NCI-H1694 treated with DMSO at 0.1 percent for 48 hours (cell line): ENCODE data around the gene LRRTM2.
"Not testable (repeated sequence)": the region's sequence is repeated elsewhere in the genome, so short reads cannot be mapped to it uniquely, and the experiment has no call there.

Source experiments
- DNase-seq: peaks from one replicate; lab custom pipeline; 2025; lab: John Stamatoyannopoulos, UW

Gene LRRTM2

GRCh38 chr5:138874771-138875551, at the start of gene LRRTM2:
LRRTM2 (minus strand) TSS chr5:138875335; CDS start chr5:138874911, 424 bp downstream.
- DNase-seq = no peak

DNA sequence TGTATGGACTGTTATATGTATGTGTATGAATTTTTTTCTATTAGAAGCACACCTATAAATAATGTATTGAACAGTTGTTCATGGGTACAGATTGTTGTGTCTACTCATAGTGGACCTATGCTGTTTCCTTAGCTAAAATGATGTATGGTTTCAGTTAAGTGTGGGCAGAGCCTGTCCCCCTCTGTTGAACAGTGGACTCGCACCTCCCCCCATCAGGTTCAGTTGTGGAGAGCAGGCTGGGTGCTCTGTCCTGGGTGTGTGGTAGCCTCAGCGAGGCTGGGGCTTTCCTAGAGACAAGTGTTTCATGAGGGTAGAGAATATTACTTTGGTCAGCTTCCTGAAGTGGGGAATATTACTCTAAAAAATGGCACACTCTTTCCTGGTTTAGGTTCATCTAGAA, 47.4 kb upstream of the LRRTM2 start:
- DNase-seq = no peak

DNA sequence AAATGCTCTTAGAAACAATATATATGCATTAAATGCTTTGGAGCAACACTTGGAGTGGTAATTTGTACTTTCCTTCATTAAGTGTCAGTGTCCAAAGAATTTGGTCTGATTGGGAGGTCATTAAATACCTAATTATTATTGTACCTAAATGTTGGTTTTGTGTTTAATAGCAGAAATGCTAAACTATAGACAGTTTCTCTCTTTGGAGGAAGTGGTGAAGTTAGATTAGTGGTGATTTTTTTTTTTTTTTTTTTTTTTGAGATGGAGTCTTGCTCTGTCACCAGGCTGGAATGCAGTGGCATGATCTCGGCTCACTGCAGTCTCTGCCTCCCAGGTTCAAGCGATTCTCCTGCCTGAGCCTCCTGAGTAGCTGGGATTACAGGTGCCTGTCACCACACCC, 46.2 kb upstream of the LRRTM2 start:
- DNase-seq = not testable (repeated sequence)

- DNase-seq = no peak
Observed at GRCh38 chr5:138920181-138920580, 45.0 kb upstream of the LRRTM2 start.

DNA sequence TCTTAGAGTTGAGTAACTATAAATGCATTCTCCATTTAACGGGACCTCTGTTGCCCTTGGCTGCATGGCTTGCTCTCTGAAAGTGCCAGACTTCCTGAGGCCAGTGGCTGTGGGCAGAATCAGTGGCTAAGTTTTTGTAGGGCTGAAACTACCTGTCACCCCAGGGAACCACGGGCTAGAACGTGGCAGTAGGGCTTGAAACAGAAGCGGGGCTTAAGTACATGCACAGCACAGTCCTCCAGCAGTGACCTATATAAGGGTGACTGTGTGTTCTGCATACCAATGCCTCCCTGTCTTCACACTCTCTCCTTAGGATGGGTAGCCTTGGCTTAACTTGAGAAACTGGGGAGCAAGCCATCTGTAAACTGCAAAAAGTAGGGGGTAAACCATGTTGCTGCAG, 43.6 kb upstream of the LRRTM2 start:
- DNase-seq = no peak

DNA sequence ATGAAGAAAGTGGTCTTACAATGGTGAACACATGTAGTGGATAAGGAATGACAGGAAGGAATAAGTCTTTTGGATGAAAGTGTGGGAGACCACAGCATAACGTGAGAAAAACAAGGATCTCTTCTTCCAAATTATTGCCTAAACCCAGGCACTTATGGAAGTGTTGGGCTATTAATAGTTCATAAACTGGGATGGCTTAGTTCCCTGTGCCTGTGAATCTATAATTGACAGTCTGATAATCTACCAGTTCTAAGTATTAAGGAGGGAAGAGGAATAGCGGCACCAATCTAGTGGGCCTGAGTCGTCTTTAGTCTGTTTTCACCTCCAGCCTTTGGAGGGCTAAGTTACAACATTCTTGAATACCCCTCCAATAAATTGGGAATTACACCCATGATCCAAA, 39.2 kb upstream of the LRRTM2 start:
- no peak for DNase-seq

- no peak for DNase-seq
Observed at GRCh38 chr5:138913773-138914172, 38.6 kb upstream of the LRRTM2 start.

- no peak for DNase-seq
Observed at GRCh38 chr5:138912093-138912492, 37.0 kb upstream of the LRRTM2 start.

DNA sequence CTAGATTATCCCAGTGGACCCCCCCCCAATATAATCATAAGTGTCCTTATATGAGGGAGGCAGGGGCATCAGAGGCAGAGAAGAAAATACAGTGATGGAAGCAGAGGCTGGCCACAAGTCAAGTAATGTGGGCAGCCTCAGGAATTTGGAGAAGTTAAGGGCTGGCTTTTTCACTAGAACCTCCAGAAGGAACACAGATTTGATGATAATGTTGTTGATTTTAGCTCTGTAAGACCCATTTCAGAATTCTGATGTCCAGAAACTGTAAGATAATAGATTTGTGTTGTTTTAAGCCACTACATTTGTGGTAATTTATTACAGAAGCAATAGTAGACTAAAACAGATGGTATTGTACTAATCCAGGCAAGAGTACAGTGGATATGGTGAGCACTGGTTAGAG, 36.3 kb upstream of the LRRTM2 start:
- DNase-seq = no peak

- no peak for DNase-seq
Observed at GRCh38 chr5:138910546-138911185, 35.5 kb upstream of the LRRTM2 start.

DNA sequence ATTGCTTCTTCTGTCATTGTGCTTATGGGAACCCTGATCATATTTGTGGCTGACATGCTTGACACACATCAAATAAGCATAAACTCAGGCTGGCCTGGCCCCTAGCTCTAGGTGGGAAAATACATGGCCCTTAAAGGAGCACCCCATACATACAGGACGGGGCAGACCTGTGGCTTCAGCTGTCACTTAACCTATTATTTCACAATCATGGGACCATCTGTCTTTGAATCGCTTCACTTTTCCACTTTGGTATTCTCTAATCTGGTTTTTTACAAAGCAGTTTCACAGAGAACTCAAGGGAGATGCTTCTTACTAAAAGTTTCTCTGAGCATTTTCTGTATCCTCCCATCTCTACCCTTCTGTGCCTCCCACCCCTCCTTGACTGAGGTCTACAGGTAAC, 34.6 kb upstream of the LRRTM2 start:
- DNase-seq = no peak

- no peak for DNase-seq
Observed at GRCh38 chr5:138905541-138905940, 30.4 kb upstream of the LRRTM2 start.

GRCh38 chr5:138903130-138903775, 28.1 kb upstream of the LRRTM2 start:
- no peak for DNase-seq

DNA sequence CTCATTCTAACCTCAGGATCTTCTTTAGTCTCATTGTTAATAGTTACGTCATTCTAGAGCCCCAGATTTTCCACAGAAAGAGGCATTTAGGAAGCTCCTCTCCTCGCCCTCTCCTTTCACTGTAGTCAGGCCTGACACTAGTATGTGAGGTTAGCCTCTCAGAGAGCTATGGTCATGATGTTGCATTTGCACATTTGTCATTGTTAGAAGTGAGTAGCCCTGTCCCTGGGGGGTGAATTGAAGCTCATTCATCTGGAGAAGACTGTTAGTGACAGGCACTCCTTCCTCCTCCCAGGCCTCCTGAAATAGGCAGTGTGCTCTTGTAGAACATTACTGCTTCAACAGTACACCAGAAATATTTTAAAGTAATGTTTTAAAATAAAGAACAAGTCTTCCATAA, 26.6 kb upstream of the LRRTM2 start:
- no peak for DNase-seq

- no peak for DNase-seq
Observed at GRCh38 chr5:138900281-138900965, 25.3 kb upstream of the LRRTM2 start.

GRCh38 chr5:138898742-138899141, 23.6 kb upstream of the LRRTM2 start:
- DNase-seq = no peak

DNA sequence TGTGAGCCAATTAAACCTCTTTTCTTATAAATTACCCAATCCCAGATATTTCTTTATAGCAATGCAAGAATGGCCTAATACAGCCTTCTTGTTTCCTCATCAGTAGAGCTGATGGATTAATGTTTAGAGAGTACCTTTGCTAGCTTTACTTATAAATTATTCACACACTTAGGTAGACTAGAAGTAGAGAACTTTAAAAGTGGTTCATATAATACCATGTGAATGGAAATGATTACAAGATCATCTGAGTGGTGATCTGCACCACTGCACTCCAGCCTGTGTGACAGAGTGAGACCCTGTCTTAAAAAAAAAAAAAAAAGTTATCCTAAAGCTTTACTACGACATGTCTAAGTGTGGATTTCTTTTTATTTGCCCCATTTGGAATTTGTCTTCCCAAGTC, 23.2 kb upstream of the LRRTM2 start:
- DNase-seq = no peak

DNA sequence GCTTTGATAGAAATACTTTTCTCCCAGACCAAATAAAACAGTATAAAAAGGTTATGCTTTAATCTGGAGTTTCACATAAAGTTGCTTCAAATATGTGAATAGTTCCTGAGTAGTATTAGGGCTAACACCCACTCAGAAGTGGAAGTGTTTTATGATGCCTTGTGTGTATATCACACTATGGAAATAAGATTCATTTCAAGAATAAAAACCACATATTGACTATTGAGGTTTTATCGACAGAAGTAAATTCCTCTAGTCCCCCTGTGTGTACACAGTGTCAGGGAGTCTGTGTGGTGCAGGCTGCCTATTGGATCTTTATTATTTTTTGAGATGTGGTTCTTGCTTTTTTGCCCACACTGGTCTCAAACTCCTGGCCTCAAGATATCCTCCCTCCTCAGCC, 20.8 kb upstream of the LRRTM2 start:
- DNase-seq = no peak

- DNase-seq = no peak
Observed at GRCh38 chr5:138890644-138891043, 15.5 kb upstream of the LRRTM2 start.

GRCh38 chr5:138889994-138890393, 14.9 kb upstream of the LRRTM2 start:
- DNase-seq = no peak

GRCh38 chr5:138884554-138884953, 9.4 kb upstream of the LRRTM2 start:
- DNase-seq = no peak

DNA sequence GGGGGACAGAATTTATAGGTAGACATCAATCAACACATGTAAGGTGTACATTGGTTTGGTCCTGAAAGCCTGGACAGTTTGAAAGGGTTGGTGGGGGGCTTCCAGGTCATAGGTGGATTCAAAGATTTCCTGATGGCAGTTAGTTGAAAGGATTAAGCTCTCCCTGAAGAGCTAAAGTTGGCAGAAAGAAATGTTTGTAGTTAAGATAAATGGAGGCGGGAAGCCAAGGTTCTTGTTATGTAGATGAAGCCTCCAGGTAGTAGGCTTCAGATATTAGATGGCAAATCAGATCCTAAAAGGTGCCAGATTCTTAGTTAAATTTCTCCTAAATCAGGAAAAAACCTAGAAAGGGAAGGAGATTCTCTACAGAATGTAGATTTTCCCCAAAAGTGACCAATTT, 9.0 kb upstream of the LRRTM2 start:
- no peak for DNase-seq

DNA sequence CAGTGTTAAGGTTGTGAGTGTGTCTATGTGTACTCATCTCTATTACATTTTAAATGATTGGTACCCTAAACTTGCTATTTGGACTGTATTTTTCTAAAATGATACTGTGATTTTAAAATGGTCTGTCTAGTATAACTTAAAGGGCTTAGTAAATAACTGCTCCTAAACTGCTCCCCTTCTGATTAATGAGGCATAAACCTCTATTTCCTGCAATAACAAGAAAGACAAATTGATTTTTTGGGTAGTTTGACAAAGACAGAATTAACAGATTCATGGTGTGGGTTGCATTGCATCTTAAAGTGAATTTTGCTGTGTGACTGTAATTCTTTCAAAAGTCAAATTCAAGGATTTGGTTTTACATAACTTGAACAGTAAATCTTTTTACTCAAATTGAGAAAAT, 8.1 kb upstream of the LRRTM2 start:
- DNase-seq = no peak
